Ascending aorta (tissue), 2 donors: ENCODE measurements around the gene TFF2. TPM values are rescaled to one million over a fixed set of nuclear protein-coding genes. Genes with fewer than 3 reads are reported as not detected.

Experiments
- DNase-seq, 2 donors: peaks; one replicate each; pipeline ENCODE4 v3.0.0-alpha.2; 2019; ENCODE audit warnings: low spot score in 2 of 2
- H3K27ac ChIP-seq, 2 donors: fragments of 200-600 bp; sonication (generic); one replicate each; pipeline ENCODE4 v1.5.1; 2016 to 2017; ENCODE audit warnings: mild to moderate bottlenecking in 1 of 2
- H3K27me3 ChIP-seq: fragments of 200-600 bp; sonication (generic); one replicate; pipeline ENCODE4 v1.5.1; 2017
- H3K36me3 ChIP-seq, 2 donors: fragments of 200-600 bp; sonication (generic); one replicate each; pipeline ENCODE4 v1.5.1; 2016
- H3K4me1 ChIP-seq, 2 donors: fragments of 200-600 bp; sonication (generic); one replicate each; pipeline ENCODE4 v1.5.1; 2016 to 2017; ENCODE audit warnings: mild to moderate bottlenecking in 1 of 2
- H3K4me3 ChIP-seq, 2 donors: fragments of 200-600 bp; sonication (generic); one replicate each; pipeline ENCODE4 v1.5.1; 2016 to 2017; ENCODE audit warnings: mild to moderate bottlenecking in 1 of 2
- H3K9me3 ChIP-seq, 2 donors: fragments of 200-600 bp; sonication (generic); one replicate each; pipeline ENCODE4 v1.5.1; 2016
- intact Hi-C: fragments of 100-400 bp; cut with DNase I; formaldehyde crosslinking; loops from one replicate; pipeline ENCODE4 v1.15.1; 2023
- total RNA-seq: library from RNA; depleted of rRNA; stranded (reverse); fragments of >200 nt; gene quantifications from one replicate; pipeline ENCODE4 v1.1.0, GENCODE V29; 2016
- TF ChIP-seq, protein P1 (sequence below), 3 experiments: fragments of 200-600 bp in 2 of 3; fragments of 450-650 bp in 1 of 3; sonication (generic) in 2 of 3; IDR thresholded peaks; one replicate each; pipeline ENCODE4 v1.5.1; 2016 to 2019; ENCODE audit warnings: antibody characterized with exemption in 3 of 3, mild to moderate bottlenecking in 1 of 3, moderate library complexity in 1 of 3

The TFF2 gene
- total RNA-seq, 1 donor from 2014 or later = not detected

DNA sequence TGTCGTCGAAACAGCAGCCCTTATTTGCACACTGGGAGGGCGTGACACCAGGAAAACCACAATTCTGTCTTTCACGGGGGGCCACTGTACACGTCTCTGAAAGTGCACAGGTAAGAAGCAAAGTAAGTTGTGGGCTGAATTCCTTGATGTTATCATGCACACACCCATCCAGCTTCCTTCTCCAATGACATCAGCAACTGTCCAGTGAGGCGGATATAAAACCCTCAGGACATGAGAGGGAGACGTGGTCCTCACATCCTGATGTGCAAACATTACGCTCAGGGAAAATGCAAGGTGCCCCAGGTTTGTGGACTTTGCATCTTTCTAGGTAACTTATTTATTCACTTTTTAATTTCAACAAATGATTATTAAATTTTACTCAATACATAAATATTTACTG lies 12.5 kb upstream of the TFF2 start:
- intact Hi-C loops = no loop called here
- Histone ChIP-seq H3K4me3 (no peak overlapping the region), H3K4me1 (no peaks in the 10 kb centered on the region), H3K36me3 (no peaks in the 10 kb centered on the region), H3K27me3 (no peaks in the 10 kb centered on the region), H3K27ac (no peak overlapping the region), H3K9me3 (no peaks in the 10 kb centered on the region)
- no peak for DNase-seq
- TF ChIP-seq, protein P1, sequence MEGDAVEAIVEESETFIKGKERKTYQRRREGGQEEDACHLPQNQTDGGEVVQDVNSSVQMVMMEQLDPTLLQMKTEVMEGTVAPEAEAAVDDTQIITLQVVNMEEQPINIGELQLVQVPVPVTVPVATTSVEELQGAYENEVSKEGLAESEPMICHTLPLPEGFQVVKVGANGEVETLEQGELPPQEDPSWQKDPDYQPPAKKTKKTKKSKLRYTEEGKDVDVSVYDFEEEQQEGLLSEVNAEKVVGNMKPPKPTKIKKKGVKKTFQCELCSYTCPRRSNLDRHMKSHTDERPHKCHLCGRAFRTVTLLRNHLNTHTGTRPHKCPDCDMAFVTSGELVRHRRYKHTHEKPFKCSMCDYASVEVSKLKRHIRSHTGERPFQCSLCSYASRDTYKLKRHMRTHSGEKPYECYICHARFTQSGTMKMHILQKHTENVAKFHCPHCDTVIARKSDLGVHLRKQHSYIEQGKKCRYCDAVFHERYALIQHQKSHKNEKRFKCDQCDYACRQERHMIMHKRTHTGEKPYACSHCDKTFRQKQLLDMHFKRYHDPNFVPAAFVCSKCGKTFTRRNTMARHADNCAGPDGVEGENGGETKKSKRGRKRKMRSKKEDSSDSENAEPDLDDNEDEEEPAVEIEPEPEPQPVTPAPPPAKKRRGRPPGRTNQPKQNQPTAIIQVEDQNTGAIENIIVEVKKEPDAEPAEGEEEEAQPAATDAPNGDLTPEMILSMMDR (IDR thresholded peaks at IDR 0.05) = no peak

DNA sequence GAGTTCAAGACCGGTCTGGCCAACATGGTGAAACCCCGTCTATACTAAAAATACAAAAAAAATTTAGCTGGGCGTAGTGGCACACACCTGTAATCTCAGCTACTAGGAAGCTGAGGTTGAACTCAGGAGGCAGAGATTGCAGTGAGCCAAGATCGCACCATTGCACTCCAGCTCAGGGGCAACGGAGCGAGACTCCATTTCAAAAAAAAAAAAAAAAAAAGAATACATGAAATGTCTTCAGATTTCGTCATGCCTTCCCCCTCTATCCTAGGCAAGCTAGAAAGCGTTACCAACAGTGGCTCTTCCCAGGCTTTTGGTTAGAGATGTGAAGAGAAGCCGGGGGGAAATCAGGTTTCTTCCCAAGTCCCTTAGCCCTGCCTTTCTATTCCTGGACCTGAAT lies 11.9 kb upstream of the TFF2 start:
- no peaks in the 10 kb centered on the region for H3K4me1 ChIP-seq
- intact Hi-C loops = no loop called here
- H3K36me3 ChIP-seq = no peaks in the 10 kb centered on the region
- no peak overlapping the region for H3K27ac ChIP-seq
- H3K4me3 ChIP-seq = no peak overlapping the region
- H3K27me3 ChIP-seq = no peaks in the 10 kb centered on the region
- H3K9me3 ChIP-seq = no peaks in the 10 kb centered on the region
- TF ChIP-seq, protein P1 (IDR thresholded peaks at IDR 0.05) = no peak
- no peak for DNase-seq

DNA sequence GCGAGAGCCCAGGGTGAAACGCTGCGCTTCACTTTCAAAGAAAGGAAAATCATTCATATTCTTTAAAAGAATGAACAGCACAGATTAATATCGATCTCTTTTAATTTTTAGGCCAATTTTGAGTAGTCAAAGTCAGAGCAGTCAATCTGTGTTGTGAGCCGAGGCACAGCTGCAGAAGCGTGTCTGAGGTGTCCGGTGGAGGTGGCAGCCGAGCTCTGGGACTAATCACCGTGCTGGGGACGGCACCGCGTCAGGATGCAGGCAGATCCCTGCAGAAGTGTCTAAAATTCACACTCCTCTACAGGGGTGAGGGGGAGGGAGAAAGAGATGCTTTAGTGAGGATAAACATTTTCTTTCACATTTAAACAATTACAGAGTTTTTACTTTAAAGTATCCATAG lies 11.4 kb upstream of the TFF2 start:
- no peaks in the 10 kb centered on the region for H3K9me3 ChIP-seq
- H3K4me3 ChIP-seq = no peak overlapping the region
- intact Hi-C loops = no loop called here
- no peak for DNase-seq
- TF ChIP-seq, protein P1 (IDR thresholded peaks at IDR 0.05) = no peak
- H3K4me1 ChIP-seq = no peaks in the 10 kb centered on the region
- H3K36me3 ChIP-seq = no peaks in the 10 kb centered on the region
- no peak overlapping the region for H3K27ac ChIP-seq
- H3K27me3 ChIP-seq = no peaks in the 10 kb centered on the region

DNA sequence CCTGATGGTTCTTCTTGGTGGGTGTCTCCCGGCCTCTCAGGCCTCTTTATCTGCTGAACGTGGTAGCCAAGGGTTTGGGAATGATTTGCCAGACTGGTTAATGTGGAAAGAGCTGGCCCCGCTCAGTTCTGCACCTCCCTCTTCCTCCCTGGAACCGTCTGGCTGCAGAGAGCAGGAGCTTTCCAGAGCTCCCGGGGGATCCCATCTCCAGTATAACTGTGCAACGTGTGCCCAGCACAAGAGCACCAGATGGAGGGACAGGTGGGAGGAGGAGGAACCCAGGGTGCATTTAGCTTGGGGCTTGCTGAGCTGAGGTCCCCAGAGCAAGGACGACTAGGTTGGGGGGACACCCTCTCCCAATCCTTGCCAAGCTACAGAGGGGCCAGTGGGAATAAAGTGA lies 10.5 kb upstream of the TFF2 start:
- Histone ChIP-seq H3K4me3 (no peak overlapping the region), H3K27me3 (no peaks in the 10 kb centered on the region), H3K27ac (no peak overlapping the region), H3K4me1 (no peaks in the 10 kb centered on the region), H3K36me3 (no peaks in the 10 kb centered on the region), H3K9me3 (no peaks in the 10 kb centered on the region)
- TF ChIP-seq, protein P1 (IDR thresholded peaks at IDR 0.05) = no peak
- intact Hi-C loops = no loop called here
- no peak for DNase-seq

DNA sequence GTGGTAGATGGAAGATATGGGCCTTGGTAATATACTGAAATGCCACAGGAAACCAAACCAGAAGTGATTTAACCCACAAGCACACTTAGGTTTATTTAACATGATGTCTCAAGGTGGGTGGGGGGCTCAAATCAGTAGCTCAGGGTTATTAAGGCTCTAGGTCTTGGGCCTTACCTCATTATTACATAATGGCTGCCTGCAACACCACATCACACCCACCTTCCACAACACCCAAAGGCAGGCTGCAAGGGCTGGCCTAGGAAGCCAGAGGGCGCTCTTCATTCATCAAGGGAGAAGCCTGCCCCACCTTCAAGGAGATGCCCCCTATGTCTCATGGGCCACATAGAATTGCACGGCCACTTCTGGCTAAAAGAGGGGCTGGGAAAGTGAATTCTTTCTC lies 9.5 kb upstream of the TFF2 start:
- TF ChIP-seq, protein P1 (IDR thresholded peaks at IDR 0.05) = no peak
- no peaks in the 10 kb centered on the region for H3K36me3 ChIP-seq
- intact Hi-C loops = no loop called here
- H3K4me1 ChIP-seq = no peaks in the 10 kb centered on the region
- H3K27ac ChIP-seq = no peak overlapping the region
- H3K27me3 ChIP-seq = no peaks in the 10 kb centered on the region
- no peak for DNase-seq
- peaks cover 0 to 9% of the 10 kb centered on the region in 2 donors for H3K9me3 ChIP-seq
- H3K4me3 ChIP-seq = no peak overlapping the region

DNA sequence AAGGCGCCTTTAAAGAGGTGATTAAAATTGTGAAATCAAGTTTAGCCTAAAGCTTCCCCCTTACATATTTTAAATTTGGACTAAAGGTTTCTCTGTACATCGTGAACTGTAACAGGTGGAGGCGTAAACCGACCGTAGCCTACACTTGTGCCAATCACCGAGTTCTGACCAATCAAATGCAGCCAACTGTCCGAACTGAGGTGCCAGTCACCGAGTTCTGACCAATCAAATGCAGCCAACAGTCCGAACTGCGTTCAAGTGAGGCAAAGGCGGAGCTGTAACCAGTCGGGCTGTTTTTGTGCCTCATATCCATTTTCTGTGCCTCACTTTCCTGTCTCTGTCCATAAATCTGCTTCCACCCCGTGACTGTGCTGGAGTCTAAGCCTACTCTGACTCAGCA lies 8.1 kb upstream of the TFF2 start:
- no peak for DNase-seq
- Histone ChIP-seq H3K36me3 (no peaks in the 10 kb centered on the region), H3K27ac (no peak overlapping the region), H3K9me3 (peaks cover 0 to 21% of the 10 kb centered on the region in 2 donors), H3K4me1 (no peaks in the 10 kb centered on the region), H3K27me3 (no peaks in the 10 kb centered on the region), H3K4me3 (no peak overlapping the region)
- intact Hi-C loops = no loop called here
- TF ChIP-seq, protein P1 (IDR thresholded peaks at IDR 0.05) = no peak
